Measurements from ENCODE around the gene PGM1.

PGM1 gene

GRCh38 chr1:63665824-63666223 is 72.6 kb downstream of the PGM1 start:
- no peak for DNase-seq (ENCODE audit: low read depth in 2 of 2)

GRCh38 chr1:63668298-63668697 is 75.1 kb downstream of the PGM1 start:
- DNase-seq (ENCODE audit: low read depth in 2 of 2): no peak

- DNase-seq (ENCODE audit: low read depth in 2 of 2): no peak
Measured at GRCh38 chr1:63669151-63669961, 76.1 kb downstream of the PGM1 start.

GRCh38 chr1:63670164-63670563 is 77.0 kb downstream of the PGM1 start:
- no peak for DNase-seq (ENCODE audit: low read depth in 2 of 2)

- no peak for DNase-seq (ENCODE audit: low read depth in 2 of 2)
Measured at GRCh38 chr1:63671514-63671913, 78.3 kb downstream of the PGM1 start.

GRCh38 chr1:63674238-63674864 is 81.1 kb downstream of the PGM1 start:
- no peak for DNase-seq (ENCODE audit: low read depth in 2 of 2)

- DNase-seq (ENCODE audit: low read depth in 2 of 2): no peak
Measured at GRCh38 chr1:63674865-63675419, 81.7 kb downstream of the PGM1 start.

GRCh38 chr1:63675420-63675931 is 82.3 kb downstream of the PGM1 start:
- no peak for DNase-seq (ENCODE audit: low read depth in 2 of 2)

GRCh38 chr1:63677497-63677896 is 84.3 kb downstream of the PGM1 start:
- DNase-seq (ENCODE audit: low read depth in 2 of 2): no peak

GRCh38 chr1:63678200-63678599 is 85.0 kb downstream of the PGM1 start:
- DNase-seq (ENCODE audit: low read depth in 2 of 2): no peak

GRCh38 chr1:63679076-63679475 is 85.9 kb downstream of the PGM1 start:
- DNase-seq (ENCODE audit: low read depth in 2 of 2): no peak

GRCh38 chr1:63679589-63679988 is 86.4 kb downstream of the PGM1 start:
- DNase-seq (ENCODE audit: low read depth in 2 of 2): no peak

- DNase-seq (ENCODE audit: low read depth in 2 of 2): no peak
Measured at GRCh38 chr1:63682936-63683335, 89.7 kb downstream of the PGM1 start.

- no peak for DNase-seq (ENCODE audit: low read depth in 2 of 2)
Measured at GRCh38 chr1:63683759-63684158, 90.5 kb downstream of the PGM1 start.

- DNase-seq (ENCODE audit: low read depth in 2 of 2): no peak
Measured at GRCh38 chr1:63686696-63687095, 93.5 kb downstream of the PGM1 start.

GRCh38 chr1:63688302-63688890 is 95.2 kb downstream of the PGM1 start:
- DNase-seq (ENCODE audit: low read depth in 2 of 2): no peak

- no peak for DNase-seq (ENCODE audit: low read depth in 2 of 2)
Measured at GRCh38 chr1:63690966-63691700, 97.9 kb downstream of the PGM1 start.

GRCh38 chr1:63691701-63692425 is 98.7 kb downstream of the PGM1 start:
- DNase-seq (ENCODE audit: low read depth in 2 of 2): no peak

GRCh38 chr1:63693944-63694571 is 100.8 kb downstream of the PGM1 start:
- DNase-seq (ENCODE audit: low read depth in 2 of 2): no peak

- no peak for DNase-seq (ENCODE audit: low read depth in 2 of 2)
Measured at GRCh38 chr1:63698001-63698838, 105.0 kb downstream of the PGM1 start.

Data from stimulated activated CD4-positive, alpha-beta T cell treated with anti-CD3 and anti-CD28 coated beads, Interleukin-1b, Interleukin-23, amount 100 ng/mL, for 4 hours (primary cell).